ENCODE measurements around the gene POLA2. TPM values are rescaled to one million over a fixed set of nuclear protein-coding genes. Genes with fewer than 3 reads are reported as not detected.
"Not testable (repeated sequence)": the region's sequence is repeated elsewhere in the genome, so short reads cannot be mapped to it uniquely, and the experiment has no call there.

POLA2 gene
- total RNA-seq, 2 donors from 2014 or later, result 66.8 to 69.9 TPM

DNA sequence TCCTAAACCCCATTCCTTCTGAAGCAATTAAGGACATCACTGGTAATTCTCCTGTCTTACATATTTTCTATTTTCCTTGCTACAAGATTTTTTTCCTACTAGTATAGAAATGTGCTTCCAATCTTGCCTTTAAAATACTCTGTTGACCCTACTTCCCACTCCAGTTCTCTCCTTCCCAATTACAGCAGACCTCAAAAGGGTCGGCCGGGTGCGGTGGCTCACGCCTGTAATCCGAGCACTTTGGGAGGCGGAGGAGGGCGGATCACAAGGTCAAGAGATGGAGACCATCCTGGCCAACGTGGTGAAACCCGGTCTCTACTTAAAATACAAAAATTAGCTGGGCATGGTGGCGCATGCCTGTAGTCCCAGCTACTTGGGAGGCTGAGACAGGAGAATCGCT lies 3.0 kb downstream of the POLA2 start:
- DNase-seq (ENCODE audit: low spot score in 2 of 2); ATAC-seq; H3K9me3 Mint-ChIP-seq: not testable (repeated sequence)
- Mint-ChIP-seq H3K27ac (peak overlapping the region; percentile 7 to 75), H3K36me3 (peaks cover 20 to 24% of the 10 kb centered on the region in 2 donors)

DNA sequence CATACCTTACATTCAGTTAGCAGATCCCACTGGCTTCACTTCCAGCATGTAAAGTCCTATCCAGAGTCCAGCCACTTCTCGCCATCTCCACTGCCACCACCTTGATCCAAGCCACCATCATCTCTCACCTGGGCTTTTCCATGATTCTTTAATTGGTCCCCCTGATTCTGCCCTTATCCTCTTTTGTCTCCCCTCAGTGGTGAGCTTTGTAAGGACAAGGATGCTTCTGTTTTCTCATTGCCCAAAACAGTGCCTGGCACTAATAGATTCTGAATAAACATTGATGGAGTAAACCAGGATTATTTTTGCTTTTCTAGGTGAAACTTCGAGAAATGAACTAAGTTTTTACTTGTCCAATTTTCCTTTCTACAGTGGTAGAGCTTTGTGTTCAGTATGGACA lies 4.4 kb downstream of the POLA2 start:
- DNase-seq (ENCODE audit: low spot score in 2 of 2) (peak in 1 of 2 donors; percentile 22), ATAC-seq (no peak)
- Mint-ChIP-seq H3K36me3 (peaks cover 26 to 32% of the 10 kb centered on the region in 2 donors), H3K9me3 (no peaks in the 10 kb centered on the region), H3K27ac (no peak overlapping the region)

GRCh38 chr11:65274735-65275682 lies 13.2 kb downstream of the POLA2 start:
- no peak overlapping the region for H3K27ac Mint-ChIP-seq
- H3K36me3 Mint-ChIP-seq, result peaks cover 25 to 30% of the 10 kb centered on the region in 2 donors
- no peaks in the 10 kb centered on the region for H3K9me3 Mint-ChIP-seq
- no peak for DNase-seq (ENCODE audit: low spot score in 2 of 2)
- ATAC-seq, result no peak

GRCh38 chr11:65275906-65276305 lies 14.1 kb downstream of the POLA2 start:
- H3K27ac Mint-ChIP-seq, result no peak overlapping the region
- no peaks in the 10 kb centered on the region for H3K9me3 Mint-ChIP-seq
- no peak for DNase-seq (ENCODE audit: low spot score in 2 of 2)
- no peak for ATAC-seq
- H3K36me3 Mint-ChIP-seq, result peaks cover 20 to 25% of the 10 kb centered on the region in 2 donors

DNA sequence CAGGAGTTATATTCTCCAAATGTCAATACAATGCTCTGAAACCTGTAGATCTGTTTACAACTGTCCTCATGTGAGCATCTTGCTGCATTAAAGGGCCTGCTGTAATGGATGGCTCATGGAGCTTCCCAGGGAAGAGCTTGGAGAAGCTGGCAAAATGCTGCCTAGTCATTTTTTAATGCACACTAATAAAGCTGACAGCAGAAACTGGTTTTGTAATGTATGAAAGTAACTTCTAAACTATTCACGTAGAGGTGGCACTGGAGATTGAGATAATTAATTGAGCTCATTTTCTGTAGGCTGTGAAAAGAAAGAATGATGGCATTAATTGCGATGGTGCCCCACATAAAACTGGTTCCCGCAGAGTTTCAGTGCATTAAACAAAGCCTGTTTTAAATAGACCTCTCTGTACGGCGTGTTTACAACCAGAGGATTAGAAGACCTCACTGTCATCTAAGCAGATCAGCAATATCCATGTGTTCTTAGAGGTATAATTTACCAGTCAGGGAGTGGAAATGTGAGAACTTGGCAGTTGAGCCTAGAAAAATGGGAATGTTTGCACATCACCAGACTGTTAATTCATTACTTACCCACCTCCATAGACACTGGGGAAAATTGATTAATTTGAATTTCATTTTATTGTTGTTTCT lies 16.0 kb downstream of the POLA2 start:
- no peak overlapping the region for H3K27ac Mint-ChIP-seq
- peaks cover 31 to 36% of the 10 kb centered on the region in 2 donors for H3K36me3 Mint-ChIP-seq
- ATAC-seq, result no peak
- no peaks in the 10 kb centered on the region for H3K9me3 Mint-ChIP-seq
- no peak for DNase-seq (ENCODE audit: low spot score in 2 of 2)

DNA sequence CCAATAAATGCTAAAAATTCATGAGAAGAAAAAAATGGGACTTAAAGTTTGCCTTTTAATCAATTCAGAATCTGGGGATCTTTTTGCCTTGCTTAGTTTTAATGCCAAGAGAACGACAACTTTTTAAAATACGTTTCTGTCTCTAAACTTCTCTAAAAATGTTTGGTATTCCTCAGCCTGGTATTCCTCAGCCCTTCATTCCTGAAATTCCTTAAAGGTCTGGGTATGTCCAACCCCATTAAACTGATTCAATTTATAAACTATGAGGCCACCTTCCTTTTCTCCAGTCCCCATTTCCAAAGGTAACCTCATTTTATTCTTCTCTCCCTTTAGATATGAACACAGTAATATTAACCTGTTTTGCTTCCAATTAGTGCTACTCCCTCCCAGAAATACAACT lies 16.6 kb downstream of the POLA2 start:
- H3K36me3 Mint-ChIP-seq, result peaks cover 31 to 36% of the 10 kb centered on the region in 2 donors
- H3K9me3 Mint-ChIP-seq, result no peaks in the 10 kb centered on the region
- DNase-seq (ENCODE audit: low spot score in 2 of 2), result no peak
- ATAC-seq, result no peak
- peak overlapping the region; percentile 46 to 85 for H3K27ac Mint-ChIP-seq

DNA sequence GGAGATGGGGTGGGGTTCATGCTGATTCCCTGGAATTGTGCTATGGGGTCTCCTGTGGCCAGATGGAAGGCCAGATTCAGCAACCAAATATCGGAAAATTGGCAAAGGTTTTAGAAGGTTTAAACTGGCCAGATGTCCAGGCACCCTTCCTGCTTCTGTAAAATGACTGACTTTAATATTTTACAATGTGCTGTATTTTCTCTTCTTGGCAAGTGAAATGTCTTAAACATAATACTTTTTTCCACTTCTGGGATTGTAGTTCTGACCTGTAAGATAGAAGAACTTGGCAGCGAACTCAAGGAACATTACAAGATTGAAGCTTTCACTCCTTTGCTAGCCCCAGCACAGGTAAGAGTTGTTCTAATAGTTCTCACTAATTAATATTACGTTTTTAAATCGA lies 17.5 kb downstream of the POLA2 start:
- no peak for DNase-seq (ENCODE audit: low spot score in 2 of 2)
- no peak for ATAC-seq
- Mint-ChIP-seq H3K36me3 (peaks cover 31 to 36% of the 10 kb centered on the region in 2 donors), H3K27ac (peak overlapping the region; percentile 67 to 75), H3K9me3 (no peaks in the 10 kb centered on the region)

DNA sequence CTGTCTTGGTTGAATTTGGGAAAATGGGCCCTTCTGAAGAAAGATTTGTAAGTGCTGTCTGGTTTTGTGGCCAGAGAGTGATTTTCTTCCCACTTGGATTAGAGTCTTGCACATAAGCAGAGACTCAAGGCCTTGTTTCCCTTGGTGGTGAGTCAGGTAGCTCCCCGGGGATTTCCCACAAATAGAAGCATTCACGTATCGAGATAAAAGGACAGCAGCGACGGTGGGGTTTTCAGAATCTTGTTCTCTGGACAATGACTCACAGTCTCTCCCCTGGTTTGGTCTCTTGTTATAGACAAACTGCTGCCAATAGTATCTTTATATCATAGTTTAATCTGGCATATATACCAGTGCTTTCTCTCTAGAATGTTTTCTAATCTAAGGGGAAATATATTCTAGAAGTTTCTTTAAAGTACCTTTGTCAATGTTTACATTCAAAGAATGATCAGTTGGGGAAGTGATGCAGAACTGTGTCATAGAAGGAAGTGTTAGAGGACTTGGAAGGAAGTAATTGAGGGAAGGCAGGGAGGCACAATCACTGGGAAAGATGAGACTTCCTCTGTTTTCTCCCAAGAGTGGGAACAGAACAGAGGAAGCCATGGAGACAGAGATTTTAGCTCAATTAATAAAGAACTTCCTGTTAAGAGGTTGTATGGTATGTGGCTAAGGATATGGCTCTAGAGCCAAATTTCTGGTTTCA lies 18.1 kb downstream of the POLA2 start:
- Mint-ChIP-seq H3K27ac (peak overlapping the region; percentile 67 to 75), H3K36me3 (peaks cover 31 to 36% of the 10 kb centered on the region in 2 donors), H3K9me3 (no peaks in the 10 kb centered on the region)
- ATAC-seq, result peak; percentile 94 to 99
- peak; percentile 27 to 61 for DNase-seq (ENCODE audit: low spot score in 2 of 2)

DNA sequence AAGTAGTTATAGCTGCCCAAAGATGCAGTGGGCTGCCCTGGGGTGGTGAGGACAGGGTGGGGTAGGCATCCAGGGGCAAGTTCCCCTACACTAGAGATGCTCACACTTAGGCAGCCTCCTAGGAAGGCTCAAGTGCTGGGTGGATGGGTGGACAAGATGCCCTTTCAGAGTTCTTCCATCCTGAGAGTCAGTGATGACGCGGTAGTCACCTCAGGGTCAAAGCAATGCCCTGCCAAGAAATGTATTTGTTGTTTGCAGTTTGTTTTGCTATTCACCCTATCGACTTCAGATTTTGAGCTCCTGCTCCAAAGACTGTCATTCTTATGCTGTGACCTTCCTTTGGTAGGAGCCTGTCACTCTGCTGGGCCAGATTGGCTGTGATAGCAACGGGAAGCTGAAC lies 18.9 kb downstream of the POLA2 start:
- Mint-ChIP-seq H3K27ac (no peak overlapping the region), H3K36me3 (peaks cover 33 to 36% of the 10 kb centered on the region in 2 donors), H3K9me3 (no peaks in the 10 kb centered on the region)
- DNase-seq (ENCODE audit: low spot score in 2 of 2), result no peak
- no peak for ATAC-seq

- DNase-seq (ENCODE audit: low spot score in 2 of 2) (no peak), ATAC-seq (no peak)
- no peaks in the 10 kb centered on the region for H3K9me3 Mint-ChIP-seq
- peak overlapping the region in 1 of 2 donors; percentile 44 for H3K27ac Mint-ChIP-seq
- H3K36me3 Mint-ChIP-seq, result peaks cover 27 to 40% of the 10 kb centered on the region in 2 donors
Measured at GRCh38 chr11:65286686-65287085, 24.9 kb downstream of the POLA2 start.

DNA sequence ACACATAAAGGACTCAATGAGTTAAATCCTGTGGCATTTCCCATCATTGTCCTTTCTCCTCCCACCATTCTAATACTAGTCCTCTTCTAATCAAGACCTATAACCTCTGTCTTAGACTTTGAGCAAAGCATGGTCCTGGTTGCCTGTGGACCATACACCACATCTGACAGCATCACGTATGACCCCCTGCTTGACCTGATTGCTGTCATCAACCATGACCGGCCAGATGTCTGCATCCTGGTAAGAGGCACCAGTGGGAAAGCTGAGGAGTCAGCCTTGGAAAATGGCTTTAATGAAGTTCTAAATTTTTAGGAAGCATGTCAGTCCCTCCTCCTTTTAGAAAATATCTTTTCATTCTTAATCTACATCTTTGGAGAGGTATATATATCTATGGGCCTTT lies 25.8 kb downstream of the POLA2 start:
- no peak for DNase-seq (ENCODE audit: low spot score in 2 of 2)
- Mint-ChIP-seq H3K36me3 (peaks cover 22 to 31% of the 10 kb centered on the region in 2 donors), H3K9me3 (no peaks in the 10 kb centered on the region), H3K27ac (peak overlapping the region in 1 of 2 donors; percentile 75)
- ATAC-seq, result no peak

DNA sequence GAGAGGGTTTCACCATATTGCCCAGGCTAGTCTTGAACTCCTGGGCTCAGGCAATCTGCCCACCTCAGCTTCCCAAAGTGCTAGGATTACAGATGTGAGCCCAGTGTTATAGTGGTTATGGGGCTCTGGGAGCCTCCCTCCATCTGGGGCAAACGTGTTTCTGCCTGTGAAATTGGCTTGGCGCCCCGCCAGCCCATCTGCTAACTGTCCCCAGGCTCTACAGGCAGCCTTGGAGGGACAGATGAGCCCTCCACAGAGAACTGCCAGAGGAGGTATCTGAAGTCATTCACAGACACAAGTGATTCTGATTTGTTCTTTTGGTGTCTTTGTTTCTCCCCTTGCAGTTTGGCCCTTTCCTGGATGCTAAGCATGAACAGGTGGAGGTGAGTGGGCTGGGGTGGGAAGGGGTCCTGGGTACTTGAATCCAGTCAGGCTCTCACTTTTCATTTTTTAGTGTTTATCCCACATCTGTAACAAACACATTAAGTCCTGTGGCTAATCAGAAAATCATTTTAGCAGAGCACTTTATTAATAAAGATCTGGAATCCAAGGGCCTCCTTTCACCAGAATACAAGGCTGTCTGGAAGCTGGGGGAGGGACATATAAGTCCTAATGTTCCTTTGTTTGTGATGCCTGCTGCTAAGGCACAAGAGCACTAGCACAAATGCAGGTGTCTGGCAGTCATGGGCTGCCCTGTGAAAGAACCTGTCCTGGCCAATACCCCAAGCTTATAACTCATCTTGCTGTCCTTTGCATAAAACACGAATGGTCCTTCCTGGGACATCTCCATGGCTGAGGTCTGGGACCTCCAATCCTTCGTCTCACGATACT lies 27.2 kb downstream of the POLA2 start:
- H3K27ac Mint-ChIP-seq, result peak overlapping the region in 1 of 2 donors; percentile 56
- DNase-seq (ENCODE audit: low spot score in 2 of 2) (no peak), ATAC-seq (no peak)
- H3K36me3 Mint-ChIP-seq, result peaks cover 21 to 34% of the 10 kb centered on the region in 2 donors
- H3K9me3 Mint-ChIP-seq, result no peaks in the 10 kb centered on the region

GRCh38 chr11:65290448-65291165 lies 28.8 kb downstream of the POLA2 start:
- ATAC-seq (peak in 1 of 2 donors; percentile 22), DNase-seq (ENCODE audit: low spot score in 2 of 2) (no peak)
- peak overlapping the region; percentile 35 to 57 for H3K27ac Mint-ChIP-seq
- peaks cover 31 to 41% of the 10 kb centered on the region in 2 donors for H3K36me3 Mint-ChIP-seq
- no peaks in the 10 kb centered on the region for H3K9me3 Mint-ChIP-seq

GRCh38 chr11:65291613-65292012 lies 29.9 kb downstream of the POLA2 start:
- DNase-seq (ENCODE audit: low spot score in 2 of 2) (no peak), ATAC-seq (no peak)
- peaks cover 33 to 37% of the 10 kb centered on the region in 2 donors for H3K36me3 Mint-ChIP-seq

GRCh38 chr11:65292890-65293289 lies 31.1 kb downstream of the POLA2 start:
- no peak for DNase-seq (ENCODE audit: low spot score in 2 of 2)
- Mint-ChIP-seq H3K27ac (no peak overlapping the region), H3K9me3 (no peaks in the 10 kb centered on the region), H3K36me3 (peaks cover 27% of the 10 kb centered on the region in 2 donors)
- no peak for ATAC-seq

More at GRCh38 chr11:65291613-65292012, 29.9 kb downstream of the POLA2 start:
- Mint-ChIP-seq H3K9me3 (no peaks in the 10 kb centered on the region), H3K27ac (peak overlapping the region; percentile 35 to 83)

All from activated naive CD4-positive, alpha-beta T cell treated with anti-CD3 and anti-CD28 coated beads, Interleukin-2, amount 50 U/mL, for 72 hours (primary cell).